Measurements from ENCODE around the gene SNCB. TPM values are rescaled to one million over a fixed set of nuclear protein-coding genes. Genes with fewer than 3 reads are reported as not detected.
"Not testable (repeated sequence)": the region's sequence is repeated elsewhere in the genome, so short reads cannot be mapped to it uniquely, and the experiment has no call there.

SNCB gene
- total and polyA plus RNA-seq, 9 donors, result 0.13 TPM; not detected in 8

DNA sequence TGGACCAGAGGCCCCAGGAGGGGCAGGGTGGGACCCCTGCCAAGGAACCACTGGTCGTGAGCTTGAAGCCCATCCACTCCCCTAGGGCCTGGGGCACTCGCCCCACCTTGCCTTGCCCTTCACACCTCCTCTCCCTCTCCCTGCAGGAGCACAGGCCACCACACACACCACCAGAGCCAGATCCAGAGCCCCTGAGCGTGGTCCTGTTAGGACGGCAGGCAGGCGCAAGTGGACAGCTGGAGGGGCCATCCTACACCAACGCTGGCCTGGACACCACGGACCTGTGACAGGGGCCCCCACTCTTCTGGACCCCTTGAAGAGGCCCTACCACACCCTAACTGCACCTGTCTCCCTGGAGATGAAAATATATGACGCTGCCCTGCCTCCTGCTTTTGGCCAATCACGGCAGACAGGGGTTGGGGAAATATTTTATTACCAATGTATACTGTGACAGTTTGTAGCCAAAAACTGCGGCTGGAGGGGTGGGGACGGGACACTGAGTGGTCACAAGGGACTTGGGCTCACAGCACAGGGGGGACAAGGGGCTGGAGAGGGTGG, 34.9 kb downstream of the SNCB start:
- 83 to 86% (median 85%) methylated on average over 11 of the region's 11 CpGs for WGBS, 3 donors
- DNase-seq, result no peak

DNA sequence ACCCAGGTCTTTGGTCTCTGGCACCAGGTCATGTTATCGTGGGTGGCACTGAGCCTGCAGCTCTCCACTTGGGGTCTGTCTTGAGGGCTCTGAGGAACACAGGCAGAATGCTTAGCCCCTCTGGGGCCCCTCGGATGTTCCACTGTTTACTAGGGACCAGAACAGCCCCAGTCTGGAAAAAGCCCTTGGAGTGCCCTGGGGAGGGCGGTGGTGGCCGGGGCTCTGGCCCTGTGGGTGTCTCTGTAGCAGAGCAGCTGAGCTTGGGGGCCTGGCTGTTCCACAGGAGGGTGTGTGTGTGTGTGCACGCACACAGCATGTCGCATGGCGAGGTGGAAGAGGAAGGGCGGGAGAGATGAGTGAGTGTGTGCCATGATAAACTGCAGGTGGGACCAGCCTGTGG, 35.8 kb downstream of the SNCB start:
- Histone ChIP-seq H3K36me3 (no peaks in the 10 kb centered on the region), H3K27me3 (no peaks in the 10 kb centered on the region), H3K4me3 (no peak overlapping the region), H3K27ac (no peak overlapping the region), H3K9me3 (no peaks in the 10 kb centered on the region), H3K4me1 (ENCODE audit: insufficient read depth) (no peaks in the 10 kb centered on the region)
- no peak for DNase-seq
- 76 to 86% (median 83%) methylated on average over 8 of the region's 8 CpGs for WGBS, 3 donors
- intact Hi-C loops (cut with DNase I), result no loop called here
- no peak for TF ChIP-seq POLR2A (IDR thresholded peaks at IDR 0.05)
- TF ChIP-seq, protein P1, sequence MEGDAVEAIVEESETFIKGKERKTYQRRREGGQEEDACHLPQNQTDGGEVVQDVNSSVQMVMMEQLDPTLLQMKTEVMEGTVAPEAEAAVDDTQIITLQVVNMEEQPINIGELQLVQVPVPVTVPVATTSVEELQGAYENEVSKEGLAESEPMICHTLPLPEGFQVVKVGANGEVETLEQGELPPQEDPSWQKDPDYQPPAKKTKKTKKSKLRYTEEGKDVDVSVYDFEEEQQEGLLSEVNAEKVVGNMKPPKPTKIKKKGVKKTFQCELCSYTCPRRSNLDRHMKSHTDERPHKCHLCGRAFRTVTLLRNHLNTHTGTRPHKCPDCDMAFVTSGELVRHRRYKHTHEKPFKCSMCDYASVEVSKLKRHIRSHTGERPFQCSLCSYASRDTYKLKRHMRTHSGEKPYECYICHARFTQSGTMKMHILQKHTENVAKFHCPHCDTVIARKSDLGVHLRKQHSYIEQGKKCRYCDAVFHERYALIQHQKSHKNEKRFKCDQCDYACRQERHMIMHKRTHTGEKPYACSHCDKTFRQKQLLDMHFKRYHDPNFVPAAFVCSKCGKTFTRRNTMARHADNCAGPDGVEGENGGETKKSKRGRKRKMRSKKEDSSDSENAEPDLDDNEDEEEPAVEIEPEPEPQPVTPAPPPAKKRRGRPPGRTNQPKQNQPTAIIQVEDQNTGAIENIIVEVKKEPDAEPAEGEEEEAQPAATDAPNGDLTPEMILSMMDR (IDR thresholded peaks at IDR 0.05), result no peak
- no peak for TF ChIP-seq EP300 (IDR thresholded peaks at IDR 0.05)

More for the DNA sequence above, 34.9 kb downstream of the SNCB start:
- no peaks in the 10 kb centered on the region for H3K27me3 ChIP-seq
- TF ChIP-seq EP300 (IDR thresholded peaks at IDR 0.05) (no peak), POLR2A (IDR thresholded peaks at IDR 0.05) (no peak)
- TF ChIP-seq, protein P1 (IDR thresholded peaks at IDR 0.05), result no peak
- intact Hi-C loops (cut with DNase I), result no loop called here
- H3K4me1 ChIP-seq (ENCODE audit: insufficient read depth), result no peaks in the 10 kb centered on the region
- H3K4me3 ChIP-seq, result no peak overlapping the region
- no peaks in the 10 kb centered on the region for H3K9me3 ChIP-seq
- no peaks in the 10 kb centered on the region for H3K36me3 ChIP-seq
- H3K27ac ChIP-seq, result no peak overlapping the region

DNA sequence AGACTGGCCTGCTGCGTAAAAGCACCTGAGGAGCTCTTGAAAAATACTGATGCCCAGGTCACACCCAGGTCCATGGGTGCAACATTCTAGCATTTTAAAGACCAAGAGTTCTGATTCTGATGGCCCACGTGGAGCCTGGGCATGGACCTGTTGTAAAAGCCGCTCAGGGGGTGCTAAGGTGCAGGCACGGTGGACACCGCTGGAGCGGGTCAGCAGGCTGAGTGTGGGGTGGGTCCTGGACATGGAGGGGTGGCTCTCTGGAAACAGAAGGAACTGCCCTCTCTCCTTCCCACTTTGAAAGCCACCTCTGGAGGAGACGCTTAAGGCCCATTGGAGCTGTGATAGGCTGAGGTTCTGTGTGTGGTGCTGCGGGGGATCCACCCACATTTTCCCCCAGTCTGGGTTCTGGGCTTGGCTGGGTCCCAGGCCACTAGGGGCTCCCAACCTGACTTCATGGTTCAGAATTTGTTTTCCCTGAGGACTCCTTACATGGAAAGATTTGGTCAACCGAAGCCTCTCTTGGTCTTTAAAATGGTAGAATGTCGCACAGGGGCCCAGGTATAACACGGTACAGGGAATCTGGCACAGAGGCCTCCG, 37.0 kb downstream of the SNCB start:
- H3K9me3 ChIP-seq, result no peaks in the 10 kb centered on the region
- WGBS, 3 donors, result 89 to 91% (median 90%) methylated on average over 12 of the region's 12 CpGs
- intact Hi-C loops (cut with DNase I), result no loop called here
- no peak overlapping the region for H3K4me3 ChIP-seq
- TF ChIP-seq, protein P1 (IDR thresholded peaks at IDR 0.05), result no peak
- TF ChIP-seq POLR2A (IDR thresholded peaks at IDR 0.05) (no peak), EP300 (IDR thresholded peaks at IDR 0.05) (no peak)
- no peaks in the 10 kb centered on the region for H3K4me1 ChIP-seq (ENCODE audit: insufficient read depth)
- no peaks in the 10 kb centered on the region for H3K27me3 ChIP-seq
- no peaks in the 10 kb centered on the region for H3K36me3 ChIP-seq
- no peak overlapping the region for H3K27ac ChIP-seq
- no peak for DNase-seq

DNA sequence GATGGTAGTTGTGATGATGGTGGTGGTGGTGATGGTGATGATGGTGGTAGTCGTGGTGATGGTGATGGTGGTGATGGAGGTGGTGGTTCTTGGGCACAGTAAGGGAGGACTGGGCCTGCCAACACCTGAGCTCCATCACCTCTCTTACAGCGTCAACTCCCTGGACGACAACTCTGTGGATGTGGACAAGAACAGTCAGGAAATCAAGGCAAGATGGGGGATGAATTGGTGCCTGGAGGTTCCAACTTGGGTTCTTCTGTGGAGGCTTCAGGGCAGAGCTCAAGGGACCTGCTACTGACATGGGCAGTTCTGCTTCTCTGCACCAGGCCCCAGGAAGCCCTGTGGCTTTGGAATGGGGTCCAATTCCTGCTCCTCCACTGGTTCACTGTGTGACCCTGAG, 37.8 kb downstream of the SNCB start:
- no peaks in the 10 kb centered on the region for H3K27me3 ChIP-seq
- intact Hi-C loops (cut with DNase I), result no loop called here
- H3K27ac ChIP-seq, result no peak overlapping the region
- no peak for DNase-seq
- 95 to 99% (median 99%) methylated on average over 3 of the region's 3 CpGs for WGBS, 3 donors
- H3K36me3 ChIP-seq, result no peaks in the 10 kb centered on the region
- H3K4me3 ChIP-seq, result no peak overlapping the region
- no peaks in the 10 kb centered on the region for H3K9me3 ChIP-seq
- TF ChIP-seq POLR2A (IDR thresholded peaks at IDR 0.05) (no peak), EP300 (IDR thresholded peaks at IDR 0.05) (no peak)
- TF ChIP-seq, protein P1 (IDR thresholded peaks at IDR 0.05), result no peak
- no peaks in the 10 kb centered on the region for H3K4me1 ChIP-seq (ENCODE audit: insufficient read depth)

DNA sequence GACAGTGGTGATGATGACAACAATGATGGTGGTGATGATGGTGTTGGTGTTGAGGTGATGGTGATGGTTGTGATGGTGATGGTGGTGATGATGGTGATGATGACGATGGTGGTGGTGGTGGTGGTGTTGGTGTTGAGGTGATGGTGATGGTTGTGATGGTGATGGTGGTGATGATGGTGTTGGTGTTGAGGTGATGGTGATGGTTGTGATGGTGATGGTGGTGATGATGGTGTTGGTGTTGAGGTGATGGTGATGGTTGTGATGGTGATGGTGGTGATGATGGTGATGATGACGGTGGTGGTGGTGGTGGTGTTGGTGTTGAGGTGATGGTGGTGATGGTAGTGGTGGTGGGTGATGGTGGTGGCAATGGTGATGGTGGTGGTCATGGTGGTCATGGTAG, 38.7 kb downstream of the SNCB start:
- intact Hi-C loops (cut with DNase I); H3K27me3 ChIP-seq; DNase-seq; H3K36me3 ChIP-seq; H3K4me1 ChIP-seq (ENCODE audit: insufficient read depth); H3K4me3 ChIP-seq; H3K9me3 ChIP-seq; H3K27ac ChIP-seq: not testable (repeated sequence)
- WGBS, 3 donors, result 19 to 68% (median 65%) methylated on average over 2 of the region's 2 CpGs

Data from ovary (tissue), 9 donors.